Endometrial microvascular endothelial cells (primary cell): ENCODE data around the gene TRAPPC3L. TPM values are rescaled to one million over a fixed set of nuclear protein-coding genes. Genes with fewer than 3 reads are reported as not detected.

Experiments
- in situ Hi-C: cut with HindIII; loops from 2 replicates; pipeline ENCODE4 v1.10.0; 2017; ENCODE audit warnings: low sequenced_read_pairs, low pct_unique_long_range_greater_than_20kb; ENCODE audit errors: inconsistent ontology term
- total RNA-seq: library from RNA; depleted of rRNA; stranded (reverse); fragments of >200 nt; gene quantifications from one replicate; pipeline ENCODE4 v1.2.3, GENCODE V29; 2015; ENCODE audit errors: inconsistent ontology term

TRAPPC3L gene
- not detected for total RNA-seq

DNA sequence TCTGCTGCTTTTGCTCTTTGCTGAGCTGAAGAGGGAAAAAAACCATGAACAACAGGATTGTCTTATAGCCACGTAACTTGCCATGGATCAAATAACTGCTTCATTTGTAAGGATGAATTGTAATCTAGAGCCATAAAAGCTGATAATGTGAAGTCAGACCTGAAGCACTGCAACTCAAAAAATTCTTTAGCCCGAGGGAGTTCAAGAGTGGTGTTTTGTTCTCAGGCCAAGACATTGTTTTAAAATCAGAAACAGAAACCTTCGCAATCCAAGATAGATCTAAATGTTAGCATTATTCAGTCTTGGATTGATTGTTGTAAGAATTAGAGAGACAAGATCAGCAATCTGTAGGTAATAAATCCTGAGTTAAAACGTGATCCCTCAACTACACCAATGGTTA, at the start of gene TRAPPC3L:
Gene TRAPPC3L, minus strand, starts transcription at position 34 of the 400 bp plus-strand sequence. CDS start 170 bp downstream, outside the sequence.
- in situ Hi-C loops, result no loop called here

DNA sequence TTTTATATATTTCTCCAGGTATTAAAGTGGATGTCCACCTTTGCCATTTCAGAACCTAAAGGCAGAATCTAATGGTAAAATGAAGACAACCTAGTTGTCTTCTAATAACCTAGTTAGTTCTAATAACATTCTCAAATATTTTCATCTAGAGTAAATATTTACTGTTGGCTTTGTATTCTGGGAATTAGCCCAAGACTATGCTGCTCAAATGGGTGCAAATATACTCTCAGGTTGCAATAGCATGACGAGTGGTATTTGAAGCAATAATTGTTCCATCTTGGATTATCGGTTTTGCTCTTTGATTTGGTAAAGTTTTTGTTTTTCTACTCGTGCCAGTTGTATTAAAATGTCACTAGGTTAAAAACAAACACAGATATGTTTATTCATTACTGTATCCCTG, 49.8 kb upstream of the TRAPPC3L start:
- in situ Hi-C loops, result no loop called here

DNA sequence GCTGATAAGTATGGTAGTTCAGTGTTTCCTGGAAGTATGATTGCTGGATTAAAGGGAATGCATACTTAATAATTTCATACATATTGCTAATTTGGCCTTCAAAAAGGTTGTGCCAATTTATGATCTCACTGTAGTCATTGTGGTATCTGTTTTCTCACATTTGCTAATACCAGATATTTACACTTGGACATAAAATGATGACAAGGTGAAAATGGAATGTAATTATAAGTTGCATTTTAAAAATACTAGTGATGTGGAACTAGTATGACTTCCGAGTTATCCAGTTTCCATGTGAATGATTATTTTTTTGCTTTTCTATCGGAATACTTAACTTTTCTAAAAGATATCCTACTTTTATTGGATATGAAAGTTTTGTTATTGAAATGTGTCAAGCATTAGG, 41.3 kb upstream of the TRAPPC3L start:
- in situ Hi-C loops, result no loop called here

DNA sequence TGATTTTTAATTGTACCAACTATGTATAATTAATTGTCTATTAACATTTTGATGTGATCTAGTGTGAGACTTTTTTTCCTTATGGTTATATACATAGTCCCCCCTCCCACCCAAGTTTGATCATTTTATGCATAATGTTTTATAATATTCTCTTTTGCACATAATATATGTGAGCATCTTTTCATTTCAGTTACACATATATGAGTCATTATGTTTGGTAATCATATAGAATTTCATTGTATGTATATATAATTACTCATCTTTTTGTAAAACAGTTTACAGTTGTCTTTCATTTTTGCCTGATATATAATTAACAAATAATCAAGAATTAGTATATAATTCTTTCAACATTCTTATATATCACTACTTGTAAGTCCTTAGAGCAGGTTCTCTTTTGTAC, 40.8 kb upstream of the TRAPPC3L start:
- in situ Hi-C loops, result no loop called here

DNA sequence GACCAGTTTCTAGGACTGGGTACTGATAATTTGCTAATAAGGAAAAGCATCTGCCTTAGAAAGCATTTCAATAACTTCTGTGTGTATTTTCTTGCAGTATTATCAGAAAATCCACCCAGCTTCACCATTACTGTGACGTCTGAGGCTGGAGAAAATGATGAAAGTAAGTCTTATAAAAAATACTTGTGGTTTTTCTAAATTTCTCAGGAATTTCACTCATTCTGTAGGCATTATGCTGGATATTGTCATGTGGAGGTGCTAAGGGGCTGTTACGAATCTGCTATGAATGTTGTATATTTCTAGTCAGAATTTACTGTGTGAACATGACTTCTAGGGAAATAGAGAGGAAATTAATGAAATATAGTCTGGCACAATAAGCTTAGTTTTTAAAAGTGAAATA, 34.7 kb upstream of the TRAPPC3L start:
- in situ Hi-C loops, result no loop called here

DNA sequence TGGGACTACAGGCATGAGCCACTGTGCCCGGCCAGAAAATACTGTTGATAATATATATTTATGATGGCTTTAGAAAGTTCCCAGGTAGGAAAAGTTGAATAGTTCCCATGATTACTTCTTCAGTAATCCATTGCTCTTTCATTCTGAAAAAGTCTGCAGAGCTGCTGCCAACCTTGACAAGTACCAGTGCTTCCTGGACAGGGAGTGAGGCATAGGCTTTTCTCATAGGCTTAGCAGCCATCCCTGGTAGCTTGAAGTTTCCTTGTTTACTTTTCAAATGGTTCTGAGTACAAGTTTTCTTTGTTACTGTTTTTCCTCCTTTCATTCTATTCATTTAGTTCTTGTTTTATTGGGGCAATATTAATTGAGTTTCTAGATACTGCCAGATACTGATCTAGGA, 33.7 kb upstream of the TRAPPC3L start:
- in situ Hi-C loops, result no loop called here

DNA sequence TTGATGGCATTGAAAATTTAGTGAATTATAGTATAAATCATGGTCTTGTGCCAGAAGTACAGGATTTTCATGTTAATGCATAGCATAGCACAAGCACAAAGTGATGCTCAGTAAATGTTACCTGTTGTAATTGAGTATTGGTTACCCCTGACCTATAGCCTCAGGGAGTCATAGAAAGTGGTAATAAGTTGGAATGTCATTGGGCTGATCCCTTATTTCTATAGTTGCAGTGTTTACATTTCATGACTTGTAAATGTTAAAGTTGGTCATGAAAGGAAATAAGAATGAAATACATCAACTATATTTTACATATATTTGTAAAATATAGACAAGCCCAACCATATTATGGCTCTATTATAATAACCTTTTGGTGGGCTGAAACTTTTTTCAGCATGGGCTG, 32.9 kb upstream of the TRAPPC3L start:
- in situ Hi-C loops, result no loop called here

DNA sequence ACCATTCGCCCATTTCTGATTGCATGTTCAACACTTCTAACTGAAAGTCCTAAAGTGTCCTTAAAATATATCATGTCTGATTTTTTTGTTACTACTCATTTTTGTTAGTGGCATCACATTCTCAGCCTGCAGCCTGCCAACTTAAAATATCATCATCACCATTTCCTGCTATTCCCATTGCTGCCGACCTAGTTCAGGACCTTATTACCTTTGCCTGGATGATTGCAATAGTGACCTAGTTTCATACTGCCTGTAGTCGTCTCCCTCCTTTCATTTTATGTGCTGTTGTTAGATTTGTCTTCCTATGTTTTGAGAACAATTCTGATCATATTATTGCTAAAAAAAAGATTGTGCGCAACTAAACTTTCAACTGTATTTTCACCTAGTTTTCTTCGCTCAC, 32.0 kb upstream of the TRAPPC3L start:
- in situ Hi-C loops, result no loop called here

DNA sequence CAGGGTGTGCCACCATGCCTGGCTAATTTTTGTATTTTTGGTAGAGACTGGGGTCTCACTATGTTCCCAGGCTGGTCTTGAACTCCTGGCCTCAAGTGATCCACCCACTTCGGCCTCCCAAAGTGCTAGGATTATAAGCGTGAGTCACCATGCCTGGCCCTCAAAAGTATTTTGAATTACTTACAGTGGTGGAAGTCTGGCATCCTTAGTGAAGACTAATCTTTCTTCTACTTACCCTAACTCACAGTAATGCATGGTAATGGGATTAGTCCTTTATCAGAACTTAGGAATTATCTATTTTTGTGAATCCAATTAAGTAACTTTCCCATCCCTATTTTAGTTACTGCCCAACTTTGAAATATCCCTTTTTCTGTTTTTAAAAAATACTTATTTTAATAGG, 29.7 kb upstream of the TRAPPC3L start:
- in situ Hi-C loops, result no loop called here

DNA sequence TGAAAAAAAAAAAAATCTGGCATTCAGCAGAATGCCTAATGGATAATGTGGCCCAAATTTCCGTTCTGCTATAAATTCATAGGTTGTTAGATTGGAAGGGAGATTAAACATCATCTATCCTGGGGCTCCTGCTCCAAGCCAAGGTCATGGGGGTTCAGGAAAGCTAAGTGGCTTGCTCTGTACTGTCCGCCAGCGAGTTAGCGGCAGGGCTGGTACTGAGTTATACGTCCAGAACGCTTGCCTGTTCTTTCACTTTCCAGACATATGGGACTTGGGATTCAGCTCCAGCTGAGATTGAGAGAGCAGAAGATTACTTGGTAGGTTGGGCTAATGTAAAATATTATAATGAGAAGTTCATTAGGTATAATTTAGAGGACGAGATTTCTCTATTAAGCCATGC, 26.7 kb upstream of the TRAPPC3L start:
- in situ Hi-C loops, result no loop called here

DNA sequence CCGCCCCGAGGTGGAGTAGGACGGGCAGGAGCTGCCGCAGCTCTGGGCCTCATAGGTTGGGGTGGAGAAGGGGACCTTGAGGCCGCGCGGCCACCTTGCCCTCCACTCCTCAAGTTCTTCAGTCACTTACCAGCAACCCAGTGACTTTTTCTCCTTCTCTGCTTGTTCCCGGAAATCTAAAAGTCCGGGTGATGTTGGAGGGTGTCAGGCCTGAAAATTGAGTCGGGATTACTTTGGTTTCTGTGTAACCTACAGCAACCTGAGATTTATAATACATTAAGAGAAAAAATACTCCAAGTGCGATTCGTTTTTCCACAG, 26.2 kb upstream of the TRAPPC3L start:
- in situ Hi-C loops, result no loop called here

DNA sequence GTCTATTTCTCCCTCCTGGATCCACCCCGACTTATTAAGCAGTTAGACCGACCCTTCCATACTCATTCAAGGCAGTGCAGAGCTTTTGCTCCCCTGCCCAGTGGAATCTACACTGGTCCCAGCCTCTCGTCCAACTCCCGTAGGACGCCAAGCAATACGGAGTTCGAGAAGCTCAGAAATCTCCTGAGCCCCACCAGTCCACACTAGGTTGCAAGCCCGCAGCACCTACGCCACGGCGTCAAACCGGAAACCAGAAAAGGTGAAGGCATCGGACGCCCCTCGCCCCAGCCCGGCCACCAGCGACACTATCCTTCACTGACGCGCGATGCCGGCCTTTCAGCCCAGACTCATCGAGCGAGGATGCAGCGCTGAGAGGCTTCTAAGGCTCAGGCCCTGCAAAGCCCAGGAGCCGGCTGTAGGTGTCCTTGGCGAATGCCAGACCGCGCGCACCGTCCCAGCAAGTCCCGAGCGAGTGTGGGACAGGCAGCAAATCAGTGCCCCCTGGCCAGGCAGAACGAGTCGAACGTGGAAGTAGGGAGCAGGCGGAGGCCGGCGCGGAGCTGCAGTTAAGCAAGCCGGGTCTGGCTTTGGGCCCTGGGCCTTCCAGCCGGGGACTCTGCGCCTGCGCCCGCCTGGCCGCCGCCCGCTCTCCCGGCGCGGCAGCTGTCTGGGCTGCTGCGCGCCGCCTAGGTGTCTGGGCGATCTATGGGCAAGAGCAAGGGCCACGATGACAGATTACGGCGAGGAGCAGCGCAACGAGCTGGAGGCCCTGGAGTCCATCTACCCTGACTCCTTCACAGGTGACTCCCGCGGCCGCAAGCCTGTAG, 25.6 kb upstream of the TRAPPC3L start, which contains the start of gene RWDD1:
Gene RWDD1, plus strand, starts transcription at position 649 of the 827 bp plus-strand sequence. Its CDS starts 79 bp downstream, at position 728.
- in situ Hi-C loops, result no loop called here

DNA sequence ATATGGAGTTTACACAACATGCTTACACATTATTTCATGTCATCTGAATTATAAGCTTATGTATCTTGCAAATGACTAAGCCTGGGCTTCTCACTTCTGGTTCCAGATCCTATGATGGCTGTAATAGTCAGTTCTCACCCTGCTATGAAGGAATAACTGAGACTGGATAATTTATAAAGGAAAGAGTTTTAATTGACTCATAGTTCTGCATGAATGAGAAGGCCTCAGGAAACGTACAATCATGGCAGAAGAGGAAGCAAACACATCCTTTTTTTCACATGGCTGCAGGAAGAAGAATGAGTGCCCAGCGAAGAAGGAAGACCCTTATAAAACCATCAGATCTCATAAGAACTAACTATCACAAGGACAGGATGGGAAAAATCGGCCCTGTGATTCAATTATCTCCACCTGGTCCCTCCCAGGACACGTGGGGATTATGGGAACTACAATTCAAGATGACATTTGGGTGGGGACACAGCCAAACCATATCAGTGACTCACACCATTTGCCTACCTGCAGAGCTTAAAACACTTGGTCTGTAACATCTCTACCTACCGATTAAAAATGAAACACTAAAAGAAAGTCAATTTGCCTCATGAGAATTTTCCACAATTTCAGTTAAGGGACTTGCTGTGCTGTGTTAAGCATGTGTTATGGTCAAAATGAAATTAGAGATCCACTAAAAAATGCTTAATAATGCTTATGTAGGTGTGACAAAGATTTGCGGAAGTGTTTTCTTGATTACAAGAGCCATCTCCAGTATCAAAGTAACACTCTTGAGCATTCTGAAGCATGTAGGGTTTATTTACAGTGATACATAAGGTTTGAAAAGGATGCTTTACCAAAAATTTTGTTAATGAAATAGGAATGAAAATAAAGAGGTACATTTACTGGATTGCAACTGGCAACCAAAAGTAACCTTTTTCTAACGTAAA, 23.6 kb upstream of the TRAPPC3L start:
- in situ Hi-C loops, result no loop called here

DNA sequence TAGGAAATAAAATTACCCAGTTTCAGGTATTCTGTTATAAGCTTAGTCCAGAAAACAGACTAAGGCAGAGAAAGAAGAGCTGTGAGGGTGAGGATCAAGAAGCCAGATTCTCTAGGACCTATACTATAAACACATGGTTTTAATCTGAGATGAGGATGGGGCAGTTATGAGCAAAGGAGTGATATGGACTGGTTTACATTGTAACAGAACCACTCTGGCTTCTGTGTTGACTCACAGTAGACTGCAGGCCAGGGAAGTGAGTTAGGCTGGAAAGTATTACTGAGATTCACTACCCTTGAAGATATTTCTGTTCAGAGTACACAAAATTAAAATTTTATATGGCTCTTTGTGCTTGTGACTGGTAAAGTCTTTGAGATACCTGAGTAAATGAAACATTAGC, 22.6 kb upstream of the TRAPPC3L start:
- in situ Hi-C loops, result no loop called here

DNA sequence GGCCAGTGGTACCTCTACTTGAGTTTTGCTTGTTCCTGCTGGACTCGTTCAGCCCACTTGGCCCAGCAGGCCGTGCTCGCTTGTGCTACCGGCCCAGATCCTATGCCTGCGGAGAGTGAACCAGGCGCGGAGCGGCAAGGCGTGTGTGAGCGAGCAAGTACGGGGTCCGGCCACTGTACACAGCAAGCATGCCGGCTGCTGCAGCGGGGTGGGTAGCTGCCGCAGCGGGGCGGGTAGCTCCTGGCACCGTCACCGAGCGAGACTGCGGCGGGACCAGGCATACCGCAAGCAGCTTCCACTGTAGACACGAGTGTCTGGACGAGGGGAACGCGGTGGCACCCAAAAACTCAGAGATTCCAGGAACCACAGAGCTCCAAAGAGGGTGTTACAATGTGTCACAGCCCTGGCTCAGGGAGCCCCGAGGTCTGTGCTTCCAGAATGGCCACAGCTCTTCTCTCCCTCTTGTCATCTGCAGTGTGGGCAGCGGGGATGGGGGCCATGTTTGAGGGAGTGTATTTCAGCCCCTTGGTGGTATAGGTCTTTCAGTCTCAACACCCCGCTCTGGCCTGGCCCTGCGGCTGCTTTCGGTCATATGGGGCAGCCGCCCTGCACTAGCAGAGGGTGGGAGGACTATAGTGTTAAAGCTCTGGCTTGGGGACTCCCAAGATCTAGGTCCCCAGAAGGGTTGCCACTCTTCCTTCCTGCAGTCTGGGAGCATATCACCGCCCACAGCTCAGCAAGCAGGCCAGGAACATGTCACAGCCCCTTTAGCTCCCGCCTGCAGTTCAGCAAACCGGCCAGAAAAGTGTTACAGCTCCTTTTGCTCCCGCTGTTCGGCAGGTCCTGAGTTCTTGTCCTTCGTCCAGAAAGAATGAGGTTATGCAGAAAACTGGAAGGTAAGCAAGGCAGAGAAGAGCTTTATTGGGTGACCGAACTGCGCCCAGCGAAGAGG, 19.7 kb upstream of the TRAPPC3L start:
- in situ Hi-C loops, result no loop called here

DNA sequence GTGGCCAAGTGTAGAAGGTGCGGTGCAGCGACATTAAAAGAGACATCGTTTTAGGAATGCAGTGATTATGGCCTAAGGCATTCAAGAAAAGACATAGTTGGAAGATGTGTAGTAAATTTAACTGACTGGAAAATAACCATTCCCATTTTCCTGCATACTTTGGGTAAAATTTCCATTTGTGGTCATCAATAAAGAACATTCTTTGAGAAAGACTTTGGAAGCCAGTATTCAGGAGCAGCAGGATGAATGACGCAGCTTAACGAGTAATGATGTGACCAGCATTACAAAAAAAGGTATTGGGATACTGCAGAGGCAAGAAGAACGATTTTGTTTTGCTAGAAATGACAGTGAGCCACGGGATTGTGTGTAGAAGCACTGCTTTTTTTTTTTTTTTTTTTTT, 18.8 kb upstream of the TRAPPC3L start:
- in situ Hi-C loops, result no loop called here

DNA sequence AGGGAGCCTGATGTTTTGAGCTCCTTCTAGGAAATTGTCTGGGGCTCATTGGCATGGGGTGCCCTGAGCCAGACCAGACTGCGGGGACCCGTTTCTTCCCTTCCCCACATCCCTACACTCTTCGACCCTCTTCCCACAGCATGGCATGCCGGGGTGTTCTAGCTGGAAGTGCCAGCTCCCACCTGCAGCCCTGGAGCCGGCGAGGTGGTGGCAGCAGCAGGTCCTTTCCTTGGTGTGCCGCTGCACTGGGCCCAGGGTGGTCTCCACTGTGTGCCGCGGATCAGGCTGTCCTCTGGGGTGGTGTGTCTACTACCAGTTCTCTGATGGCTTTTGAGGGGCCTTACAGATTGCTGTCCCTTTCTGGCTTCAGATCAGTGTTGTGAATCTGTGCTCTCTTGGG, 18.3 kb upstream of the TRAPPC3L start:
- in situ Hi-C loops, result no loop called here

DNA sequence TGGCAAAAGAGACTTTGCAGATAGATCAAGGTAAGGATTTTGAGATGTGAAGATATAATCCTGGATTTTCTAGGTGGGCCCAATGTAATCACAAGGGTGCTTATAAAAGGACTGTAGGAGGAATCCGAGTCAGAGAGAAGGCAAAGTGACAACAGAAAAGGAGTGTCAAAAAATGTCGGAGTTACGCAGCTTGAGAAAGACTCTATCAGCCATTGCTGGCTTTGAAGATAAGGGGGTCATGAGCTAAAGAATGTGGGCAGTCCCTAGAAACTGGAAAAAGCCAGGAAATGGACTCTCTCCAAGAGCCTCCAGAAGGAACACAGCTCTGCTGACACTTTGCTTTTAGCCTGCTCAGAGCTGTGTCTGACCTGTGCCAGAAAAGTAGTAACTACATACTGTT, 17.1 kb upstream of the TRAPPC3L start:
- in situ Hi-C loops, result no loop called here

DNA sequence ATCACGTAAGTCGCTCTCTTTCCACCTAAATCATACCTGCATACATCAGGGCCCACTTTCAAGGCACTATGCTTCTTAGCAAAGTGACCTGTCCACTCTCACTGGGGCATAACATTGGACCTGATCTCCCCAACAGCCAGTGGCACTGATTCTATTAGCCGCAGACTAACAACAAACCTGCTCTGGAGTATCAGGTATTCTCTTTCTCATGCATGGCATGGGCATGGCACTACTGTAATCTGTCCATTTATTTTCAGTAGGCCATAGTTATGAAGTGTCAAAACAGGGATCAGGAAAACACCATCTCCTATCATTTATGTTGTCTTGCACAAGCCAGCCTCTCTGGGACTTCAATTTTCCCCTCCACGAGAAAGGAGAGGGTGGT, 16.5 kb upstream of the TRAPPC3L start:
- in situ Hi-C loops, result no loop called here
